ENCODE measurements around the gene PSEN2.

GRCh38 chr1:226831953-226832352 lies 38.5 kb upstream of the PSEN2 start:
- TF ChIP-seq POLR2AphosphoS5 (IDR thresholded peaks at IDR 0.05; ENCODE audit: borderline replicate concordance, low read depth, low read length) (no peak), EZH2 (IDR thresholded peaks at IDR 0.05) (no peak)
